IPS-15b (cell line): ENCODE results near the gene TAF10.
A peak's percentile ranks its signal among the peaks of the same experiment; 100 is the strongest.

Experiments used
- H3K27me3 ChIP-seq: one replicate; pipeline ENCODE4 v1.6.1; 2013; ENCODE audit warnings: low read length; ENCODE audit not compliant: control insufficient read depth, insufficient read depth
- H3K36me3 ChIP-seq: one replicate; pipeline ENCODE4 v1.6.1; 2013; ENCODE audit warnings: low read length; ENCODE audit not compliant: control insufficient read depth, insufficient read depth
- H3K4me1 ChIP-seq: one replicate; pipeline ENCODE4 v1.6.1; 2013; ENCODE audit warnings: mild to moderate bottlenecking, low read length; ENCODE audit not compliant: control insufficient read depth, insufficient read depth
- H3K4me3 ChIP-seq: one replicate; pipeline ENCODE4 v1.5.1; 2013; ENCODE audit warnings: low read depth, low read length
- H3K9ac ChIP-seq: one replicate; pipeline ENCODE4 v1.6.1; 2013; ENCODE audit warnings: low read depth, mild to moderate bottlenecking, low read length
- H3K9me3 ChIP-seq: one replicate; pipeline ENCODE4 v1.6.1; 2013; ENCODE audit warnings: mild to moderate bottlenecking, low read length; ENCODE audit not compliant: control insufficient read depth, insufficient read depth

TAF10 gene

DNA sequence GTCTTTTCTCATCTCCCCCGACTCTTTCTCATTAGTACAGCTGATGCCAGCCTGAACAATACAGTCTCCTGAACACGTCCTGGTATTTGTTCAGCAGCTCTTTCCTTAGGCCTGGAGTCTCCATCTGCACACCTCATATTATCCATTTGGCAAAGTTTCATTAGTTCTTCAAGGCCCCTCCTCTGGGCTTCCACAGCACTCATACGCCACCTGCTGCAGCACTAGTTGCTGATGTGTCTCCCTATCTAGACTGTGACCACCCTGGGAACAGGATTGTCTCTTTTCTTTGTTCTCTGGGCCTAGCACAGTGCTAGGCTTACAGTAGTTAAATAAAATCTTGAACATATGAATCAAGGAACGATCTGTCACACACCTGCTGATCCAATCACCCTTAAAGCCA lies 26.4 kb upstream of the TAF10 start:
- H3K27me3 ChIP-seq, result no peaks in the 10 kb centered on the region
- H3K9ac ChIP-seq, result no peak overlapping the region
- no peaks in the 10 kb centered on the region for H3K36me3 ChIP-seq
- H3K4me3 ChIP-seq, result no peak overlapping the region
- no peaks in the 10 kb centered on the region for H3K9me3 ChIP-seq
- H3K4me1 ChIP-seq, result no peaks in the 10 kb centered on the region

DNA sequence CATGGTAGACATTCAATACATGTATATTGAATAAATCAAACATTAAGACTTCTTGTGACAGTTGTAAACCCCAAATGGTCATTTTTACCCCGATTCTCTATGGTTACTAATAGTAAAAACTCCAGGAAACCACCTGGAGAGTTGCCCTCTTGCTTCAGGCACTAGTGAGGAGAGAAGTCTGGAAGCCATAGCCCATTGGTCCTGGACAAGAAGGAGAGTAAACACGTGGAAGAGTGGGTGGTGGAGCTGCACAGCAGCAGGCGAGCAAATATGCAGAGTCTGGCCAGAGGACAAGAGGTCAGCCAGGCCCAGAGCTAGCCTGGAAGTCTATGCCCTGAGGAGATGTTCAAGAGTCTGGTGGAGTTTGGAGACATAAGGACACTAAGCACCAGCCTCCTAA lies 25.9 kb upstream of the TAF10 start:
- H3K9ac ChIP-seq, result no peak overlapping the region
- H3K27me3 ChIP-seq, result no peaks in the 10 kb centered on the region
- no peak overlapping the region for H3K4me3 ChIP-seq
- H3K4me1 ChIP-seq, result no peaks in the 10 kb centered on the region
- no peaks in the 10 kb centered on the region for H3K9me3 ChIP-seq
- H3K36me3 ChIP-seq, result no peaks in the 10 kb centered on the region

DNA sequence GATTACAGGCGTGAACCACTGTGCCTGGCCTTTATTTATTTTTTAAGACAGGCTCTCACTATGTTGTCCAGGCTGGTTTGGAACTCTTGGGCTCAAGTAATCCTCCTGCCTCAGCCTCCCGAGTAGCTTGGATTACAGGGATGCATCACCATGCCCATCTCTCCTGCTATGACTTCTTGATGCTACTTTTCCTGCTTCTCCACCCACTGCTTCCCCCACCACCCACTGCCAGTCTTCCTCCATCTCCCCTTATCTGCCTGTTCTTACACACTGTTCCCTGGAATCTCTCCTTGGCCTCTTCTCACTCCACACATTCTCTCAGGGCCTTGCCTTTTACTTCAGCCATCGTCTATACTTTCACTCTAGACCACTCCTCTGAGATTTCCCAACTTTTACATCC lies 24.5 kb upstream of the TAF10 start:
- Histone ChIP-seq H3K9ac (no peak overlapping the region), H3K4me1 (no peaks in the 10 kb centered on the region), H3K9me3 (no peaks in the 10 kb centered on the region), H3K4me3 (no peak overlapping the region), H3K27me3 (peaks cover 8% of the 10 kb centered on the region), H3K36me3 (no peaks in the 10 kb centered on the region)

DNA sequence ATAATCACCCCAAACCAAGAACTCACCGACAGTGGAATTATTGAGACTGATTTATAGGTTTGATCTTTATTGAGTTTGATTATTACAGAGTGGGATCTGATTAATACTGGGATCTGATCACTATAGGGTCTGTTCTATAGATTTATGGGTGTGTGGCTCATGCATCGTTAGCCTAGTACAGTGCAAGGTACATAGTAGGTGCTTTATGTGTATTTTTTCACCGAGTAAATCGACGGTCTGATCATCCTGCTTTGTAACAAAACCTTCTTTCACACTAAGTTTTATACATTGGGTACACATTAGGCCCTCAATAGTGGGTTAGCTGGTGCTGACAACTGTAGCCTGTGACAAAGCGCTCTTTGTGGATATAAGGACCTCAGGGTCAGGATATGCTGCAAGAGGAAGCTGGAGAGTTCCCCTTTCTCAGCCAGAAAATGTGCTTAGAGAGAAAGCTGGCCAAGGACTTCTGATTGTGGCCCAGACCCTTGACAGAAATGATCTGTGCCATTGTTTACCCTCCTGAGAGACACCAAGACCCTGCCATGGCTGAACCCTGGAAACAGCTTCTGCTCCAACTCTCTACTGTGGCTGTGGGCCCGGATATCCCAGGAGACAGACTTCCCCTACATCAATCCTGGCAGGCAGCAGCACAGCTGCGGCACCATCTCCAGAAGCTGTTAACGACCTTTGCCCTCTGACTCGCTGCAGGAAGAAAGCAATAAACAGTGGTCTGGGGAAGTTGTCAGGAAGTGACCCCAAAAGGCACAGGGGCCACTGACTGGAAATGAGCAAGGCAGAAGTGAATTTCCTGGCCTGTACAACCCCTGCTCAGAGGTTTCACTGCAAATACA lies 23.3 kb upstream of the TAF10 start:
- no peak overlapping the region for H3K9ac ChIP-seq
- peaks cover 17% of the 10 kb centered on the region for H3K27me3 ChIP-seq
- no peak overlapping the region for H3K4me3 ChIP-seq

DNA sequence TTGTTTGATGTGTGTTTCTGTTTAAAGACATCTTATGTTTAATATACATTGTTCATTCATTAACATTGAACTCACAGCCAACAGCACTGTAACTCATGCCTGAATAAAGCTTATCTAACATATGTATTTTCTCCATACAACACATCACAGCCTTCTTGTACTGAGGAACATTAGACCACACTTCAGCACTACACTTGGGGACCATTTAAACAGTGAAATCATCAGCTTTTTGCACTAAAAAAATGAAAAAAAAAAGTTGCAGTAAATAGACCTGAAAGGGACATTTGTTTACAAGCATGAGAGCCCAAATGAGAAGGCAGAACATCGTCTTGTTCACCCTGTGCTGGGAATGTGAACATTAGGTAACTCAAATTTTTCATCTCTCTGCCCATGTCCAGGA lies 22.5 kb upstream of the TAF10 start:
- no peak overlapping the region for H3K9ac ChIP-seq
- no peaks in the 10 kb centered on the region for H3K4me1 ChIP-seq

More for the DNA sequence above, 23.3 kb upstream of the TAF10 start:
- Histone ChIP-seq H3K36me3 (no peaks in the 10 kb centered on the region), H3K4me1 (no peaks in the 10 kb centered on the region), H3K9me3 (no peaks in the 10 kb centered on the region)

DNA sequence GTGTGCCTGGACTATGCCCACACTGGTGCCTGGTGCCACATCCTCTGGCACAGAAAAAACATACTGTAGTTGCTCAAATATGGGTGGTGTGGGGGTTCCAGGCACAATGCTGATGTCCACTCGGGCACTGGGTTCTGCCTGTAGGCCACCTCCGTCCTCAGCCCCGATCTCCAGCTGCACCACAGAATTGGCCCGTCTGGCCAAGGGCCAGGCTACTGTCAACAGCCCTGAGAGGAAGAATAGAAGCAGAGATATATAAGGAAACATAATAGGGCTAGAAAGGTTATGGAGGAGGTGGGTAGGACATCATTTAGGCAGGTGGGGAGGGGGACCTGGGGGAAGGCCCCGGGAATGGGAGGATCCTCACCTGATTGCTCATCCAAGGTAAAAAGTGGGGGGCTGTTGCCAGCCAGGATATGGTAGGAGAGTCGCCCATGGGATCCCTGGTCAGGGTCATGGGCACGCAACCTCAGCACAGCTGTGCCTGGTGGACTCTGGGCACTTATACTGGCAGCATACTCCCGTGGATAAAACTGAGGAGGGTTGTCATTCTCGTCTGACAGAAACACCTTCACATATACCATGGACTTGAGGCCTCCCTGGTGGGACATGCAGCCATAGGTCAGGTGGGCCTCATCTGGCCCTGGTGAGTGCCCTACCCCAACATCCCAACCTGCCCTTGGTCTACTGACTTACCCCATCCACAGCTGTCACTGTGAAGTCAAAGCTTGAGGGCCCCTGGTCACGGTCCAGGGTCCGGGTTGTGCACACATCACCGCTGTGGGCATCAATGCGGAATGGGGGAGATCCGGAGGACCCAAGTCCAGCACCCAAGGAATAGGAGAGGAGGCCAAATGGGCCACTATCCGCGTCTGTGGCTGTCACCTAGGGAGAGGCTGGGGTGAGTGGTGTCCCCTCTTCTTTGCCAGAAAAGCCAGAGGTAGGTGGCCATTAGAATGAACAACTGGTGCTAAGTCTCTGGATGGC lies 21.7 kb upstream of the TAF10 start:
- H3K36me3 ChIP-seq, result no peaks in the 10 kb centered on the region
- no peaks in the 10 kb centered on the region for H3K9me3 ChIP-seq
- H3K27me3 ChIP-seq, result peaks cover 33% of the 10 kb centered on the region
- no peak overlapping the region for H3K4me3 ChIP-seq
- no peaks in the 10 kb centered on the region for H3K4me1 ChIP-seq
- no peak overlapping the region for H3K9ac ChIP-seq

More for the DNA sequence above, 22.5 kb upstream of the TAF10 start:
- Histone ChIP-seq H3K4me3 (no peak overlapping the region), H3K36me3 (no peaks in the 10 kb centered on the region), H3K27me3 (peaks cover 25% of the 10 kb centered on the region), H3K9me3 (no peaks in the 10 kb centered on the region)

GRCh38 chr11:6632116-6633073 lies 20.4 kb upstream of the TAF10 start:
- peaks cover under 1% of the 10 kb centered on the region for H3K36me3 ChIP-seq
- no peaks in the 10 kb centered on the region for H3K4me1 ChIP-seq
- H3K9ac ChIP-seq, result no peak overlapping the region
- no peaks in the 10 kb centered on the region for H3K9me3 ChIP-seq
- peaks cover 33% of the 10 kb centered on the region for H3K27me3 ChIP-seq
- H3K4me3 ChIP-seq, result no peak overlapping the region

- H3K27me3 ChIP-seq, result peaks cover 33% of the 10 kb centered on the region
- H3K4me3 ChIP-seq, result no peak overlapping the region
- no peak overlapping the region for H3K9ac ChIP-seq
- no peaks in the 10 kb centered on the region for H3K9me3 ChIP-seq
- H3K4me1 ChIP-seq, result no peaks in the 10 kb centered on the region
- peaks cover 4% of the 10 kb centered on the region for H3K36me3 ChIP-seq
These were observed 19.4 kb upstream of the TAF10 start for GRCh38 chr11:6631361-6631890.

GRCh38 chr11:6630632-6631291 lies 18.7 kb upstream of the TAF10 start:
- peaks cover 4% of the 10 kb centered on the region for H3K36me3 ChIP-seq
- H3K9me3 ChIP-seq, result no peaks in the 10 kb centered on the region
- peak overlapping the region; percentile 56 for H3K4me3 ChIP-seq
- H3K4me1 ChIP-seq, result no peaks in the 10 kb centered on the region
- H3K9ac ChIP-seq, result no peak overlapping the region
- peaks cover 33% of the 10 kb centered on the region for H3K27me3 ChIP-seq

DNA sequence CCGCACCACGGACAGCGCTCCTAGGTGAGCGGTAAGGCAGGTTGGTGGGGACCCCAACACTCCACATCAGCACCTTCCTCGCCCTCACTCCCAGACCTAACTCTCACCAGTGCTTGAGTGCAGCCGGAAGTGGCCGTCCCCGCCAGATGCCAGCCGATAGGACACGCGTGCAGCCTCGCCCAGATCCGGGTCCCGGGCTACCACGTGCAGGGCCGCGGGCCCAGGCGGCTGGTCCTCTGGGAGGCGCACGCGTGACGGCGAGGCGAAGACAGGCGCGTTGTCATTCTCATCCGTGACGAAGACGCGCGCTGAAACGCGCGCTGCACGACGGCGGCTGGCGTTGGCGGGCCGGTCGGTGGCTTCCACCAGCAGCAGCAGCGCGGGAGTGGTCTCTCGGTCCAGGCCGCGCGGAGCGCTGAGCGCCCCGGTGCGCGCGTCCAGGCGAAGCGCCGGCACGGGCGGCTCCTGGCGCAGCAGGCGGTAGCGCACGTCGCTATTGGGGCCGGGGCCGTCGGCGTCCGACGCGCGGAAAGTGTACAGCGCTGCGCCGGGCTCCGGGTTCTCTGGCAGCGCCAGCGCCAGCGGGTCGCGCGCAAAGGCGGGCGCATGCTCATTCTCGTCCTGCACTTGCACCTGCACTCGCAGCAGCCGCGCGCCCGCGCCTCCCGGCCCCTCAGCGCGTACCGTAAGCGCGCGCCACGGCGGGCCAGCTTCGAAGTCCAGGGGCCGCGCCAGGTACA lies 18.0 kb upstream of the TAF10 start:
- no peak overlapping the region for H3K9ac ChIP-seq
- H3K4me3 ChIP-seq, result peak overlapping the region; percentile 56

More for the DNA sequence above, 18.0 kb upstream of the TAF10 start:
- Histone ChIP-seq H3K4me1 (no peaks in the 10 kb centered on the region), H3K9me3 (no peaks in the 10 kb centered on the region), H3K27me3 (peaks cover 33% of the 10 kb centered on the region), H3K36me3 (peaks cover 11% of the 10 kb centered on the region)
